ENCODE data around the gene GRPR.

GRPR gene

DNA sequence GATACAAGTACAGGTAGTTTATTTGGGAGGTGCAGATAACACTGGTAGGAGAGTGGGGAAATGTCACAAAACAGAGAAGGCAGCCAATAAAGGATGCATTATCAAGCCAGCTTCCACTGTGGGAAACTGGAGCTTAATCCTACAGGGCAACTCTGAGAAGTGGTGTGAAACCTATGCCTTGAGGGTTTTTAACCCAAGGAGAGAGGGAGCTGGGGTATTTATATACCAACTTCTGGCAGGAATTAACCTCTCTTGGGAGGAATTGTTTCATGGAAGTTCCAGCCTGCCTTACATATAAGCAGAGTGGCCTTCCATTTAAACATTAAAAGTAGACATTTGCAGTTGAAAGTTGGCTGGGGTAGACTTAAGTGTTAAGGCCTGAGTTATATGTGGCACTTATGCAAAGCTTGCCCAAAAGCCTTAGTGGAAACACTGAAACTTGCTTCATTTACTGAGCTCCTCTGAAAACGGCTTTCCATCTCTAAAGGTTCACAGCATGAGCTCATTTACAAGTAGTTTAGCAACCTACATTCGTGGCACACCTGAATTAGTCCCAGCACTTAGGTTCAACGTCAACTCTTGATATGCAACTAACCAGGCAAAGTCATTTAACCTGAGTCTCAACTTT is 63.1 kb downstream of the GRPR start:
- no peaks in the 10 kb centered on the region for H3K36me3 ChIP-seq (ENCODE audit: insufficient read depth, low read length)
- peaks cover 16% of the 10 kb centered on the region for H3K4me1 ChIP-seq (ENCODE audit: control insufficient read depth, insufficient read depth, low read length)
- no peaks in the 10 kb centered on the region for H3K9me3 ChIP-seq (replicated peaks; ENCODE audit: low read length)
- no peak overlapping the region for H3K4me3 ChIP-seq (ENCODE audit: low read length)
- no peak overlapping the region for H3K9ac ChIP-seq (ENCODE audit: low read depth, low read length)
- H3K27me3 ChIP-seq (ENCODE audit: control insufficient read depth, insufficient read depth, low read length) = no peaks in the 10 kb centered on the region
- no peak overlapping the region for H3K4me2 ChIP-seq (ENCODE audit: low read length)

DNA sequence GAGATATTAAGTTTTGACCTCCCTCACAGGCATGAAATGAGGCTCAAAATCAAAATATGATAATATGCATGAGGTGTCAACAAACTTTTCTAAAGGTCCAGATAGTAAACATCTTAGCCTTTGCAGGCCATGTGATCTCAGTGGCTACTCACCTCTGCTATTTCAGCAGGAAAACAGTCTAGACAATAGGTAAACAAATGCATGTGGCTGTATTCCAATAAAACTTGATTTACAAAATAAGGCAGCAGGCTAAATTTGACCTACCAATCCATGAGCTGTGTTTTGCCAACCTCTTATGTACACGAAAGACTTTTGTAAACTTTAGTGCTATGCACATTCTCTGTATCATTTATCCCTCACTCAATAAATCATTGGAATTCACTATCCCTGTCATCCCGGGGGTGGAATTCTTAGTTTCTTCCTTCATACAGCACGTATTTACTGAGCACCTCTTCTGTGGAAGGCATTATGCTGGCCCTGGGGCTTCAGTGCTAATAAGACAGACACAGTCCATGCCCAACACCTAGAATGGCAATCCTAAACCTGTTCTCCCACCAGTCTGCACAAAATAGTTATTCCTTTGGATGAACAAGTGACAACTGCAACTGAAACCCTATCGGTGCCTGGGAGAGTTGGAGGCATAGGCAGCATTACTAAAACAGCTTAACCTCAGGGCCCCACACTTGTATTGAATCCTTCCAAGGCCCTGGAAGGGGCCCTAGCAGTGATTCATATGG is 63.8 kb downstream of the GRPR start:
- Histone ChIP-seq H3K9ac (ENCODE audit: low read depth, low read length) (no peak overlapping the region), H3K9me3 (replicated peaks; ENCODE audit: low read length) (no peaks in the 10 kb centered on the region), H3K4me2 (ENCODE audit: low read length) (no peak overlapping the region), H3K27me3 (ENCODE audit: control insufficient read depth, insufficient read depth, low read length) (no peaks in the 10 kb centered on the region), H3K36me3 (ENCODE audit: insufficient read depth, low read length) (no peaks in the 10 kb centered on the region), H3K4me3 (ENCODE audit: low read length) (no peak overlapping the region), H3K4me1 (ENCODE audit: control insufficient read depth, insufficient read depth, low read length) (peaks cover 16% of the 10 kb centered on the region)

GRCh38 chrX:16188687-16189086 is 65.3 kb downstream of the GRPR start:
- no peaks in the 10 kb centered on the region for H3K27me3 ChIP-seq (ENCODE audit: control insufficient read depth, insufficient read depth, low read length)
- H3K4me2 ChIP-seq (ENCODE audit: low read length) = no peak overlapping the region
- no peaks in the 10 kb centered on the region for H3K36me3 ChIP-seq (ENCODE audit: insufficient read depth, low read length)
- no peak overlapping the region for H3K4me3 ChIP-seq (ENCODE audit: low read length)
- no peaks in the 10 kb centered on the region for H3K9me3 ChIP-seq (replicated peaks; ENCODE audit: low read length)
- H3K4me1 ChIP-seq (ENCODE audit: control insufficient read depth, insufficient read depth, low read length) = peaks cover 16% of the 10 kb centered on the region
- no peak overlapping the region for H3K9ac ChIP-seq (ENCODE audit: low read depth, low read length)

- H3K4me2 ChIP-seq (ENCODE audit: low read length) = no peak overlapping the region
- H3K4me3 ChIP-seq (ENCODE audit: low read length) = no peak overlapping the region
- no peak overlapping the region for H3K9ac ChIP-seq (ENCODE audit: low read depth, low read length)
- no peaks in the 10 kb centered on the region for H3K27me3 ChIP-seq (ENCODE audit: control insufficient read depth, insufficient read depth, low read length)
- H3K36me3 ChIP-seq (ENCODE audit: insufficient read depth, low read length) = no peaks in the 10 kb centered on the region
- H3K4me1 ChIP-seq (ENCODE audit: control insufficient read depth, insufficient read depth, low read length) = peaks cover 6% of the 10 kb centered on the region
- H3K9me3 ChIP-seq (replicated peaks; ENCODE audit: low read length) = no peaks in the 10 kb centered on the region
Measured at GRCh38 chrX:16191605-16192004, 68.2 kb downstream of the GRPR start.

GRCh38 chrX:16196829-16197228 is 73.5 kb downstream of the GRPR start:
- Histone ChIP-seq H3K9me3 (replicated peaks; ENCODE audit: low read length) (no peaks in the 10 kb centered on the region), H3K9ac (ENCODE audit: low read depth, low read length) (no peak overlapping the region), H3K4me3 (ENCODE audit: low read length) (no peak overlapping the region), H3K4me1 (ENCODE audit: control insufficient read depth, insufficient read depth, low read length) (no peaks in the 10 kb centered on the region), H3K36me3 (ENCODE audit: insufficient read depth, low read length) (no peaks in the 10 kb centered on the region), H3K27me3 (ENCODE audit: control insufficient read depth, insufficient read depth, low read length) (no peaks in the 10 kb centered on the region), H3K4me2 (ENCODE audit: low read length) (no peak overlapping the region)

DNA sequence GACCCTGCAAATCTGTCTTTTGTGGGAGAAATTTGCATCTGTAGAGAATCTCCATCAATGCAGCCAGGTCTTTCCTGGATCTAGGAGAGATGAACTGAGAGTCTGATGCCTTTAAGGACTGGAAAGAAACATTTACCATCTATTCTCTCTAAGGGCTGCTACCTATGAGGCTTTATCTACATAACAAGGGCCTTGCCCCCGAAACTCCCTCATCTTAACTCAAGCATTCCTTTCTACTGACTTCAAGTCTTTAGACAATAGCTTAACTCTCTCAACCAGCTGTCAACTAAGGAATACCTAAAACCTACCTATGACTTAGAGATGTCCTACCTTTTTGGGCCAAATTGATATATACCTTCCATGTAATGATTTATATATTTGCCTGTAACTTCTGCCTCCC is 76.0 kb downstream of the GRPR start:
- H3K36me3 ChIP-seq (ENCODE audit: insufficient read depth, low read length) = no peaks in the 10 kb centered on the region
- H3K4me3 ChIP-seq (ENCODE audit: low read length) = no peak overlapping the region
- no peak overlapping the region for H3K4me2 ChIP-seq (ENCODE audit: low read length)
- no peaks in the 10 kb centered on the region for H3K4me1 ChIP-seq (ENCODE audit: control insufficient read depth, insufficient read depth, low read length)
- H3K9ac ChIP-seq (ENCODE audit: low read depth, low read length) = no peak overlapping the region
- no peaks in the 10 kb centered on the region for H3K9me3 ChIP-seq (replicated peaks; ENCODE audit: low read length)
- no peaks in the 10 kb centered on the region for H3K27me3 ChIP-seq (ENCODE audit: control insufficient read depth, insufficient read depth, low read length)

DNA sequence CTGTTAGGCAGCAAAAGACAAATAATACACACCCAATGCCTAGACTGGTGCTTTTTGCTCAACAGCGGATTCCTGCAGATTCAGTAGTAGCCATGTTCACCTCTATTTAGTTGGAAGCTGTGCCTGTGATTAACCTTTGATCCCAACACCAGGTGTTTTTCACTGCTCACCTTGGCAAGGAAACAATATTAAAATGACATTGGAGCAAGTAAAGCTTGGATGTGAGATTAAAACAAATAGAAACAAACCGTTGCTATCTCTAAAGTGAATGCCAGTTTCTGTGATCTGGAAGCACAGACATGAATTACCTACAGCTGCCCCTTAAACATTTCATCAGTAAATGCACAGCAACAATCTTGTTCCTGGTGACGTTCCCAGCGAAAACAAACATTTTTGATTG is 79.6 kb downstream of the GRPR start:
- Histone ChIP-seq H3K27me3 (ENCODE audit: control insufficient read depth, insufficient read depth, low read length) (no peaks in the 10 kb centered on the region), H3K4me1 (ENCODE audit: control insufficient read depth, insufficient read depth, low read length) (no peaks in the 10 kb centered on the region), H3K9ac (ENCODE audit: low read depth, low read length) (no peak overlapping the region), H3K4me2 (ENCODE audit: low read length) (no peak overlapping the region), H3K4me3 (ENCODE audit: low read length) (no peak overlapping the region), H3K36me3 (ENCODE audit: insufficient read depth, low read length) (no peaks in the 10 kb centered on the region), H3K9me3 (replicated peaks; ENCODE audit: low read length) (no peaks in the 10 kb centered on the region)
